Fibroblast of skin of left biceps (primary cell): Measurements from ENCODE around the gene KCNAB2.

Experiments
- DNase-seq, 2 experiments: peaks; one replicate each; pipeline ENCODE4 v3.0.0-alpha.2; 2013; ENCODE audit warnings: low read depth in 2 of 2

Gene KCNAB2

GRCh38 chr1:6148497-6149241 lies 103.0 kb downstream of the KCNAB2 start:
- DNase-seq = no peak

DNA sequence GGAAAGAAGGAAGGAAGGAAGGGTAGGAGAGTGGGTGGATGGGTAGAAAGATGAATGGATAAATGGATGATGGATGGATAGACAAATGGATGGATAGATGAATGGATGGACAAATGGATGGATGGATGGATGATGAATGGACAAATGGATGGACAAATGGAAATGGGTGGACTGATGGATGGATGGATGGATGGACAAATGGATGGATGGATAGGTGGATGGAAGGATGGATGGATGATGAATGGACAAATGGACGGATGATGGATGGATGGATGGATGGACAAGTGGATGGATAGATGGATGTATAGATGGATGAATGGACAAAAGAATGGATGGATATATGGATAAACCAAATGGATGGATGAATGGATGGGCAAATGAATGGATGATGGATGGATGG lies 103.9 kb downstream of the KCNAB2 start:
- DNase-seq = no peak

DNA sequence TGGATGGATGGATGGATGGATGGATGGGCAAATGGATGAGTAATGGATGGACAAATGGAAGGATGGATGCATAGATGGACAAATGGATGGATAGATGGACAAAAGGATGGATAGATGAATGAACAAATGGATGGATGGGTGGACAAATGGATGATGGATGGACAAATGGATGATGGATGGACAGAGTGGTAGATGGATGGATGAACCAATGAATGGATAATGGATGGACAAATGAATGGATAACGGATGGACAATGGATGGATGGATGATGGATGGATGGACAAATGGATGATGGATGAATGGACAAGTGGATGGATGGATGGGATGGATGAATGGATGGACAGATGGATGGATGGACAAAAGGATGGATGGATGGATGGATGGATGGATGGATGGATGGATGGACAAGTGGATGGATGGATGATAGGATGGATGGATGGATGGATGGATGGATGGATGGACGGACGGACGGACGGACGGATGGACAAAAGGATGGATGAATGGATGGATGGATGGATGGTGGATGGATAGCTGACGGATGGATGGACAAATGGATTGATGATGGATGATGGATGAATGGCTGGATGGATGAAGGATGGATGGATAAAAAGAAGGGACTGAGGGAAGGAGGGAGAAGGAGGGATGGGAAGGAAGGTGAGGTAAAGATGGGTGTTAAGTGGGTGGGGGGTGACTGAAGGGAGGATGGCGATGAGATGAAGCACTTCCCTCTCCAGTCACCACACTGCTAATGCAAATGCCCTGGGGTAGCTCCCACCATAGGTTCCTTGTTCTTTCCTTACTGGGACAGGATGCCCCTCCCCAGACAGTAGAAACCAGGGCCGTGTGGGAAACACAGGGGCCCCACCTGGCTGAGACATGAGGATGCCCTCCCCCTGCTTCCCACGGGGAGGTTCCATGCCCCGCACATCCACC lies 104.6 kb downstream of the KCNAB2 start:
- DNase-seq = no peak
